Fibroblast of skin of scalp (primary cell): ENCODE data around the gene PBLD.

ENCODE experiments used
- DNase-seq: peaks from one replicate; pipeline ENCODE4 v3.0.0-alpha.2; 2013

PBLD gene

GRCh38 chr10:68233046-68233445 lies 99.7 kb downstream of the PBLD start:
- DNase-seq, result no peak
